UCSD-AML1 (cell line): ENCODE results near the gene CNBD2.
A peak's percentile ranks its signal among the peaks of the same experiment; 100 is the strongest.
"Not testable (repeated sequence)": the region's sequence is repeated elsewhere in the genome, so short reads cannot be mapped to it uniquely, and the experiment has no call there.

ENCODE experiments used
- DNase-seq: peaks from one replicate; lab custom pipeline; 2025; ENCODE audit not compliant: unreplicated experiment; lab: John Stamatoyannopoulos, UW

The CNBD2 gene

GRCh38 chr20:36060676-36061075, 92.3 kb downstream of the CNBD2 start:
- no peak for DNase-seq

GRCh38 chr20:36061754-36062153, 93.4 kb downstream of the CNBD2 start:
- DNase-seq: no peak

GRCh38 chr20:36062799-36063198, 94.4 kb downstream of the CNBD2 start:
- no peak for DNase-seq

GRCh38 chr20:36063916-36064657, 95.7 kb downstream of the CNBD2 start:
- no peak for DNase-seq

- DNase-seq: peak; percentile 89
These were observed 96.5 kb downstream of the CNBD2 start for GRCh38 chr20:36064658-36065426.

GRCh38 chr20:36065427-36065998, 97.1 kb downstream of the CNBD2 start:
- no peak for DNase-seq

- no peak for DNase-seq
These were observed 98.4 kb downstream of the CNBD2 start for GRCh38 chr20:36066777-36067176.

GRCh38 chr20:36068526-36068925, 100.1 kb downstream of the CNBD2 start:
- DNase-seq: not testable (repeated sequence)

GRCh38 chr20:36070451-36070850, 102.1 kb downstream of the CNBD2 start:
- peak; percentile 43 for DNase-seq

- no peak for DNase-seq
These were observed 103.5 kb downstream of the CNBD2 start for GRCh38 chr20:36071848-36072247.

- DNase-seq: no peak
These were observed 106.6 kb downstream of the CNBD2 start for GRCh38 chr20:36074983-36075382.

GRCh38 chr20:36077762-36078161, 109.4 kb downstream of the CNBD2 start:
- not testable (repeated sequence) for DNase-seq

- DNase-seq: no peak
These were observed 111.1 kb downstream of the CNBD2 start for GRCh38 chr20:36079486-36079885.

GRCh38 chr20:36079984-36080383, 111.6 kb downstream of the CNBD2 start:
- DNase-seq: not testable (repeated sequence)
